K562 (cell line): ENCODE data around the gene SLBP. TPM values are rescaled to one million over a fixed set of nuclear protein-coding genes. Genes with fewer than 3 reads are reported as not detected.

Experiments
- ATAC-seq: fragments of 200-7000 bp; cut with Tn5 transposase; 3 replicates; pipeline ENCODE4 v1.9.1; 2020; ENCODE audit warnings: moderate library complexity
- BruUV-seq: library from RNA; stranded (reverse); fragments of 400-500 nt; replicated peaks from 2 replicates; lab custom pipeline; 2021; lab: Mats Ljungman, UMichigan
- CTCF ChIA-PET: fragments of 300-600 bp; formaldehyde crosslinking; extraction: SDS; loops from one replicate; lab custom pipeline; 2021; ENCODE audit warnings: low intra/inter-chr PET ratio; lab: Yijun Ruan, JAX
- POLR2A ChIA-PET: fragments of 300-600, 350-650 bp; sonication (Branson Sonifier 250); formaldehyde crosslinking; extraction: SDS; loops from one replicate; lab custom pipeline; 2021; ENCODE audit warnings: antibody characterized with exemption, inconsistent platforms; lab: Yijun Ruan, JAX
- DNase-seq, 4 experiments: peaks; one replicate each; pipeline versions ENCODE4 v3.0.0 to v3.0.0-alpha.2; 2011 to 2018; ENCODE audit warnings: low spot score in 3 of 4, mixed read lengths in 3 of 4; ENCODE audit errors: extremely low read depth in 1 of 4
- FAIRE-seq: peaks from 2 replicates; lab custom pipeline; 2011; peaks lifted over from hg19 to GRCh38; lab: Jason Lieb, UNC
- H2AFZ ChIP-seq: 2 replicates; pipeline ENCODE4 v1.6.0; 2011; ENCODE audit warnings: low read depth, low read length, control low read depth, inconsistent platforms
- H3K27ac ChIP-seq: fragments of 200-600 bp; 3 replicates; pipeline ENCODE4 v1.8.0; 2011; ENCODE audit warnings: low read depth, mild to moderate bottlenecking, control low read depth, inconsistent platforms, low read length, moderate library complexity, mixed read lengths; ENCODE audit errors: extremely low read depth
- H3K27me3 ChIP-seq, 2 experiments: fragments of 300-600 bp in 1 of 2; 2 replicates in 1 of 2; 3 replicates in 1 of 2; pipeline versions ENCODE4 v1.6.0 to v1.8.0; 2011; ENCODE audit warnings: inconsistent platforms in 2 of 2, low read length in 2 of 2, mild to moderate bottlenecking in 1 of 2, mixed read lengths in 1 of 2, moderate library complexity in 1 of 2; ENCODE audit not compliant: control insufficient read depth in 2 of 2, insufficient read depth in 2 of 2
- H3K36me3 ChIP-seq: fragments of 300-600 bp; 3 replicates; pipeline ENCODE4 v1.8.0; 2011; ENCODE audit warnings: mild to moderate bottlenecking, low read length, inconsistent platforms; ENCODE audit not compliant: control insufficient read depth, insufficient read depth
- H3K4me1 ChIP-seq, 2 experiments: fragments of 200-600 bp in 1 of 2; replicated peaks in 1 of 2; 2 replicates in 1 of 2; 3 replicates in 1 of 2; pipeline versions ENCODE4 v1.5.1 to v1.8.0; 2011; ENCODE audit warnings: inconsistent platforms in 2 of 2, low read length in 2 of 2, mild to moderate bottlenecking in 1 of 2, mixed read lengths in 1 of 2, moderate library complexity in 1 of 2; ENCODE audit not compliant: control insufficient read depth in 2 of 2, insufficient read depth in 2 of 2
- H3K4me2 ChIP-seq: 2 replicates; pipeline ENCODE4 v1.6.1; 2011; ENCODE audit warnings: low read length, control low read depth, inconsistent platforms, mixed read lengths; ENCODE audit not compliant: insufficient read depth
- H3K4me3 ChIP-seq: fragments of 200-600 bp; sonication (generic), shearing (Covaris generic); 2 replicates; pipeline ENCODE4 v1.5.1; 2016; ENCODE audit warnings: control low read depth, inconsistent platforms
- H3K79me2 ChIP-seq: fragments of 200-600 bp; 3 replicates; pipeline ENCODE4 v1.8.0; 2011; ENCODE audit warnings: low read length, inconsistent platforms; ENCODE audit not compliant: control insufficient read depth, insufficient read depth
- H3K9ac ChIP-seq, 2 experiments: 2 replicates each; pipeline versions ENCODE4 v1.6.0 to v1.6.1; 2011; ENCODE audit warnings: low read depth in 2 of 2, low read length in 2 of 2, control low read depth in 1 of 2, inconsistent platforms in 1 of 2, mild to moderate bottlenecking in 1 of 2, mixed read lengths in 1 of 2; ENCODE audit not compliant: insufficient read depth in 1 of 2
- H3K9me1 ChIP-seq: one replicate; pipeline ENCODE4 v1.6.0; 2011; ENCODE audit warnings: inconsistent platforms, mild to moderate bottlenecking, low read length, moderate library complexity; ENCODE audit not compliant: control insufficient read depth, insufficient read depth
- H3K9me3 ChIP-seq: replicated peaks from 2 replicates; pipeline ENCODE4 v1.5.1; 2011; ENCODE audit warnings: low read depth, low read length, inconsistent platforms; ENCODE audit not compliant: control insufficient read depth, insufficient read depth
- H4K20me1 ChIP-seq: replicated peaks from 2 replicates; pipeline ENCODE4 v1.6.1; 2011; ENCODE audit warnings: low read length, inconsistent platforms, mixed read lengths; ENCODE audit not compliant: control insufficient read depth, insufficient read depth
- CSDE1 ChIP-seq, 2 experiments: fragments of 450-650 bp; IDR thresholded peaks; 2 replicates each; pipeline ENCODE4 v1.6.1; 2016; ENCODE audit warnings: mild to moderate bottlenecking in 1 of 2
- JUN ChIP-seq, 2 experiments: sonication (generic) in 1 of 2; formaldehyde crosslinking in 1 of 2; IDR thresholded peaks; 2 replicates each; pipeline versions ENCODE4 v1.6.1 to v1.8.0; 2012 to 2022; ENCODE audit warnings: borderline replicate concordance in 2 of 2, mild to moderate bottlenecking in 2 of 2, improper control_type of control experiment in 1 of 2, low read depth in 1 of 2, low read length in 1 of 2, missing genetic modification reagents in 1 of 2
- KLF16 ChIP-seq: IDR thresholded peaks from 2 replicates; pipeline ENCODE4 v1.6.1; 2016; ENCODE audit warnings: antibody characterized with exemption
- STAG1 ChIP-seq: sonication (generic); formaldehyde crosslinking; IDR thresholded peaks from 2 replicates; pipeline ENCODE4 v1.5.0; 2020; ENCODE audit warnings: missing genetic modification reagents, borderline replicate concordance
- ZBTB1 ChIP-seq: sonication (generic); formaldehyde crosslinking; IDR thresholded peaks from 2 replicates; pipeline ENCODE4 v1.8.1; 2023; ENCODE audit warnings: missing genetic modification reagents, low read depth, mild to moderate bottlenecking, borderline replicate concordance
- ZBTB49 ChIP-seq: sonication (generic); formaldehyde crosslinking; IDR thresholded peaks from 2 replicates; pipeline ENCODE4 v1.8.0; 2022; ENCODE audit warnings: missing genetic modification reagents, mild to moderate bottlenecking, borderline replicate concordance
- ZFP36 ChIP-seq: fragments of 150-350 bp; IDR thresholded peaks from 2 replicates; pipeline ENCODE4 v1.6.1; 2018; ENCODE audit warnings: low read length, low read depth; ENCODE audit not compliant: partially characterized antibody
- ZNF780A ChIP-seq: fragments of 250-450 bp; sonication (Bioruptor Pico); IDR thresholded peaks from 2 replicates; pipeline ENCODE4 v1.5.0; 2021; ENCODE audit warnings: mild to moderate bottlenecking
- WGBS: fragments of 100-300 bp; shearing (Covaris generic); methylation state at CpG from one replicate; pipeline ENCODE4 v1.1.6; 2016; ENCODE audit warnings: low coverage, mixed read lengths; ENCODE audit not compliant: insufficient coverage; ENCODE audit errors: missing lambda C conversion rate; 5-methylcytosine and 5-hydroxymethylcytosine counted together
- in situ Hi-C: fragments of 300-500 bp; cut with MboI; formaldehyde crosslinking; loops from 4 replicates; pipeline ENCODE4 v1.15.0; 2018; ENCODE audit warnings: inconsistent platforms, mixed read lengths
- intact Hi-C: fragments of 100-400 bp; cut with micrococcal nuclease; formaldehyde crosslinking; loops from 2 replicates; pipeline ENCODE4 v1.14.2; 2022
- polyA plus RNA-seq, 8 experiments: library from polyadenylated mRNA; depleted of rRNA in 4 of 8; stranded (reverse) in 5 of 8; unstranded in 3 of 8; fragments of >200 nt; fragmentation: Nextera tagmentation in 2 of 8; fragmentation: Illumina TruSeq in 1 of 8; extraction: Ambion mirVana in 2 of 8; extraction: Trizol in 1 of 8; gene quantifications; 2 replicates each; pipeline versions ENCODE4 v1.2.1 to v1.2.3, GENCODE V29; 2011 to 2014; ENCODE audit warnings: inconsistent platforms in 1 of 8, missing spikeins in 1 of 8
- total RNA-seq, 7 experiments: library from RNA; depleted of rRNA in 6 of 7; stranded (reverse); fragments of >200 nt in 6 of 7; fragmentation: Illumina TruSeq in 2 of 7; extraction: Trizol in 2 of 7; gene quantifications; 2 replicates each; pipeline versions ENCODE4 v1.2.1 to v1.2.3, GENCODE V29; 2011 to 2021; ENCODE audit warnings: low replicate concordance in 1 of 7
- TF ChIP-seq, protein P1 (sequence below), 2 experiments: fragments of 450-650 bp; IDR thresholded peaks; 2 replicates each; pipeline ENCODE4 v1.6.1; 2016; ENCODE audit warnings: mild to moderate bottlenecking in 2 of 2, borderline replicate concordance in 1 of 2, low read depth in 1 of 2, moderate library complexity in 1 of 2

SLBP gene
- total and polyA plus RNA-seq, 9 of the 15 experiments (the other 6 are each of a cell fraction or from before 2014, with no cell fraction given) = 49.4 to 221 (median 162) TPM

GRCh38 chr4:1720163-1720983 is 8.3 kb upstream of the SLBP start:
- peak; percentile 52 to 67 (median 60) for DNase-seq
- TF ChIP-seq KLF16 (no peak), STAG1 (CRISPR knock-in tag) (no peak), CSDE1 (IDR thresholded peaks at IDR 0.05) (no peak), ZBTB49 (CRISPR knock-in tag) (no peak), ZFP36 (no peak), ZBTB1 (peak; percentile 42; the same call in 1 of the 2 replicates), JUN (IDR thresholded peaks at IDR 0.05; ENCODE audit: borderline replicate concordance, low read depth, low read length) (no peak), JUN (CRISPR knock-in tag; IDR thresholded peaks at IDR 0.05; ENCODE audit: borderline replicate concordance) (peak; percentile 22; the same call in 1 of the 2 replicates), ZNF780A (CRISPR knock-in tag) (no peak)
- TF ChIP-seq, protein P1, sequence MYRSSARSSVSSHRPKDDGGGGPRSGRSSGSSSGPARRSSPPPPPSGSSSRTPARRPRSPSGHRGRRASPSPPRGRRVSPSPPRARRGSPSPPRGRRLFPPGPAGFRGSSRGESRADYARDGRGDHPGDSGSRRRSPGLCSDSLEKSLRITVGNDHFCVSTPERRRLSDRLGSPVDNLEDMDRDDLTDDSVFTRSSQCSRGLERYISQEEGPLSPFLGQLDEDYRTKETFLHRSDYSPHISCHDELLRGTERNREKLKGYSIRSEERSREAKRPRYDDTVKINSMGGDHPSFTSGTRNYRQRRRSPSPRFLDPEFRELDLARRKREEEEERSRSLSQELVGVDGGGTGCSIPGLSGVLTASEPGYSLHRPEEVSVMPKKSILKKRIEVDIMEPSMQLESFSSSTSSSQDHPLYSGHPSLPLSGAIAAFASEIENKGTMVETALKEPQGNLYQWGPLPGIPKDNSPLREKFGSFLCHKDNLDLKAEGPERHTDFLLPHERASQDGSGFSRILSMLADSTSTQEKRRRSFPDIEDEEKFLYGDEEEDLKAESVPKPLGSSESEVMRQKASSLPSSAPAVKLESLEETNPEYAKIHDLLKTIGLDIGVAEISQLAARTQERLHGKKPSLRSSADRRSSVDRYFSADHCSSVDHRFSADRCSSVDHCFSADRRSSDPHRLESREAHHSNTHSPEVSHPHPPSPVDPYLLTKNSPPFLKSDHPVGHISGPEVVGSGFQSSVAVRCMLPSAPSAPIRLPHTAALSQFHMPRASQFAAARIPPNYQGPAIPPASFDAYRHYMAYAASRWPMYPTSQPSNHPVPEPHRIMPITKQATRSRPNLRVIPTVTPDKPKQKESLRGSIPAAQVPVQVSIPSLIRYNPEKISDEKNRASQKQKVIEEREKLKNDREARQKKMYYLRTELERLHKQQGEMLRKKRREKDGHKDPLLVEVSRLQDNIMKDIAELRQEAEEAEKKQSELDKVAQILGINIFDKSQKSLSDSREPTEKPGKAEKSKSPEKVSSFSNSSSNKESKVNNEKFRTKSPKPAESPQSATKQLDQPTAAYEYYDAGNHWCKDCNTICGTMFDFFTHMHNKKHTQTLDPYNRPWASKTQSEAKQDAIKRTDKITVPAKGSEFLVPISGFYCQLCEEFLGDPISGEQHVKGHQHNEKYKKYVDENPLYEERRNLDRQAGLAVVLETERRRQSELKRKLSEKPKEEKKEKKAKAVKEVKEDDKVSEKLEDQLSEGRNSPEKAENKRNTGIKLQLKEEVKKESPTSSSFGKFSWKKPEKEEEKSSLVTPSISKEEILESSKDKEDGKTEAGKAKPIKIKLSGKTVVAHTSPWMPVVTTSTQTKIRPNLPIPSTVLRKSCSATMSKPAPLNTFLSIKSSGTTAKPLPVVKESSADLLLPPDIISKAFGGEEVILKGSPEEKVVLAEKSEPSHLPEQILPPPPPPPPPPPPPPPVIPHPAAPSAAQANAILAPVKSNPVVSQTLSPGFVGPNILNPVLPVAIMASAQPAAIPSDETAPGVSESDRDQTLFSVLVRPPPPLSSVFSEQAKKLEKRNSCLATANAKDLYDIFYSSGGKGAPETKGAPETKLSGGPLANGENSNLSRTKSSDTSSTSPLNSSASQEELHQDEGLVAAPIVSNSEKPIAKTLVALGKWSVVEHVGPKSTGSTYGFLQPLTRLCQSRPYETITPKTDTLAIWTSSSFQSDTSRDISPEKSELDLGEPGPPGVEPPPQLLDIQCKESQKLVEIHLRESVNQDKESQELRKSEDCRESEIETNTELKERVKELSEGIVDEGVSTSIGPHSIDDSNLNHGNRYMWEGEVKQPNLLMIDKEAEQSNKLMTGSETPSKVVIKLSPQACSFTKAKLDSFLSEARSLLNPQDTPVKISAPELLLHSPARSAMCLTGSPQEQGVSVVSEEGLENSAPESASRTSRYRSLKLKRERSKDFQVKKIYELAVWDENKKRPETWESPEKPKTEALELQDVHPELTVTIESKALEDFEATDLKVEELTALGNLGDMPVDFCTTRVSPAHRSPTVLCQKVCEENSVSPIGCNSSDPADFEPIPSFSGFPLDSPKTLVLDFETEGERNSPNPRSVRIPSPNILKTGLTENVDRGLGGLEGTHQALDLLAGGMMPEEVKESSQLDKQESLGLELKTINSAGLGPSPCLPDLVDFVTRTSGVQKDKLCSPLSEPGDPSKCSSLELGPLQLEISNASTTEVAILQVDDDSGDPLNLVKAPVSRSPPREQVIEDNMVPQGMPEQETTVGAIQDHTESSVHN (IDR thresholded peaks at IDR 0.05; ENCODE audit: borderline replicate concordance in 1 of 2, low read depth in 1 of 2) = no peak

More at GRCh38 chr4:1720163-1720983, 8.3 kb upstream of the SLBP start:
- peak overlapping the region; percentile 97 for H3K27ac ChIP-seq
- H3K4me2 ChIP-seq = peak overlapping the region; percentile 95
- in situ Hi-C loops = no loop called here
- BruUV-seq = TSS peak; percentile 39
- H2AFZ ChIP-seq = peak overlapping the region; percentile 80
- peaks cover 83% of the 10 kb centered on the region for H3K79me2 ChIP-seq
- peaks cover 5% of the 10 kb centered on the region for H4K20me1 ChIP-seq
- CTCF ChIA-PET = no interaction called here
- peaks cover 10 to 68% of the 10 kb centered on the region in 2 experiments; a peak in 4 of 5 replicates for H3K4me1 ChIP-seq
- peaks cover 61% of the 10 kb centered on the region; the same call in 2 of the 3 replicates for H3K36me3 ChIP-seq
- peak; percentile 60 for ATAC-seq
- H3K9me3 ChIP-seq = no peaks in the 10 kb centered on the region
- WGBS = 1% methylated on average over 66 of the region's 79 CpGs
- POLR2A ChIA-PET = interaction anchor here (0.6 to 4.7 kb wide), 17 partner anchors 8 to 646 kb away, joined by 3 to 32 read pairs (median 3); partner anchors contain the start of gene SLBP
- intact Hi-C loops = loop anchor here (10.0 kb wide), 1 partner anchor 366 kb away; no protein-coding TSS in a partner anchor
- H3K4me3 ChIP-seq = peak overlapping the region; percentile 98
- no peak for FAIRE-seq
- peak overlapping the region; percentile 89 to 99 for H3K9ac ChIP-seq
- no peaks in the 10 kb centered on the region for H3K27me3 ChIP-seq
- H3K9me1 ChIP-seq = no peaks in the 10 kb centered on the region
